GM12878 (cell line): Measurements from ENCODE around the gene SINHCAF. TPM values are rescaled to one million over a fixed set of nuclear protein-coding genes. Genes with fewer than 3 reads are reported as not detected.
A peak's percentile ranks its signal among the peaks of the same experiment; 100 is the strongest.

Source experiments
- ATAC-seq: fragments of 200-7000 bp; cut with Tn5 transposase; 3 replicates; pipeline ENCODE4 v1.9.1; 2020; ENCODE audit warnings: mild to moderate bottlenecking, moderate library complexity
- BruUV-seq: library from RNA; stranded (reverse); fragments of 400-500 nt; replicated peaks from 2 replicates; lab custom pipeline; 2021; lab: Mats Ljungman, UMichigan
- CTCF ChIA-PET: fragments of 300-600 bp; sonication (Branson Sonifier 250); formaldehyde crosslinking; extraction: SDS; loops from one replicate; lab custom pipeline; 2021; ENCODE audit warnings: inconsistent platforms; lab: Yijun Ruan, JAX
- POLR2A ChIA-PET: fragments of 350-600 bp; formaldehyde crosslinking; extraction: SDS; loops from one replicate; lab custom pipeline; 2021; ENCODE audit warnings: inconsistent platforms; lab: Charles Lee
- RAD21 ChIA-PET: fragments of 300-600 bp; sonication (Branson Sonifier 250); formaldehyde crosslinking; loops from one replicate; lab custom pipeline; 2023; ENCODE audit warnings: antibody characterized with exemption; ENCODE audit not compliant: unreplicated experiment; lab: Charles Lee
- SMC1A ChIA-PET: fragments of 300-600 bp; sonication (Branson Sonifier 250); formaldehyde crosslinking; loops from one replicate; lab custom pipeline; 2023; ENCODE audit not compliant: unreplicated experiment, uncharacterized antibody; lab: Charles Lee
- DNase-seq: peaks from one replicate; pipeline ENCODE4 v3.0.0-alpha.2; 2011; ENCODE audit warnings: low read depth, low spot score
- FAIRE-seq: peaks from 3 replicates; lab custom pipeline; 2011; peaks lifted over from hg19 to GRCh38; lab: Jason Lieb, UNC
- H2AFZ ChIP-seq: 2 replicates; pipeline ENCODE4 v1.6.0; 2011; ENCODE audit warnings: low read depth, low read length, control low read depth; ENCODE audit not compliant: control insufficient read depth
- H3K27ac ChIP-seq: 2 replicates; pipeline ENCODE4 v1.5.1; 2011; ENCODE audit warnings: control low read depth; ENCODE audit not compliant: control insufficient read depth, insufficient read depth
- H3K27me3 ChIP-seq, 2 experiments: replicated peaks in 1 of 2; 2 replicates each; pipeline versions ENCODE4 v1.6.0 to v1.6.1; 2011; ENCODE audit warnings: low read length in 1 of 2; ENCODE audit not compliant: control insufficient read depth in 2 of 2, insufficient read depth in 2 of 2
- H3K36me3 ChIP-seq, 2 experiments: 2 replicates each; pipeline ENCODE4 v1.5.1; 2011; ENCODE audit warnings: low read length in 1 of 2; ENCODE audit not compliant: control insufficient read depth in 2 of 2, insufficient read depth in 2 of 2
- H3K4me1 ChIP-seq: 2 replicates; pipeline ENCODE4 v1.6.1; 2011; ENCODE audit warnings: mild to moderate bottlenecking, low read length, moderate library complexity, mixed read lengths; ENCODE audit not compliant: control insufficient read depth, insufficient read depth
- H3K4me2 ChIP-seq: 2 replicates; pipeline ENCODE4 v1.6.0; 2011; ENCODE audit warnings: control low read depth; ENCODE audit not compliant: control insufficient read depth, insufficient read depth
- H3K4me3 ChIP-seq: fragments of 200-600 bp; sonication (generic); 2 replicates; pipeline ENCODE4 v1.5.1; 2016
- H3K79me2 ChIP-seq: 2 replicates; pipeline ENCODE4 v1.6.0; 2011; ENCODE audit warnings: low read length; ENCODE audit not compliant: control insufficient read depth, insufficient read depth
- H3K9ac ChIP-seq: 2 replicates; pipeline ENCODE4 v1.8.0; 2011; ENCODE audit warnings: low read length, control low read depth, mixed read lengths; ENCODE audit not compliant: control insufficient read depth, insufficient read depth
- H3K9me3 ChIP-seq: replicated peaks from 3 replicates; pipeline ENCODE4 v1.5.1; 2011; ENCODE audit warnings: mild to moderate bottlenecking, low read length; ENCODE audit not compliant: control insufficient read depth, insufficient read depth
- H4K20me1 ChIP-seq: 2 replicates; pipeline ENCODE4 v1.6.0; 2011; ENCODE audit not compliant: control insufficient read depth, insufficient read depth
- CTCF ChIP-seq, 3 experiments: IDR thresholded peaks in 2 of 3; conservative IDR thresholded peaks in 1 of 3; 2 replicates each; pipeline ENCODE4 v1.5.1; 2011; ENCODE audit warnings: low read depth in 3 of 3, low read length in 3 of 3, mild to moderate bottlenecking in 3 of 3, control low read depth in 2 of 3, moderate library complexity in 2 of 3, inconsistent platforms in 1 of 3, mixed read lengths in 1 of 3; ENCODE audit not compliant: control insufficient read depth in 2 of 3, insufficient read depth in 1 of 3; ENCODE audit errors: extremely low read depth in 1 of 3
- HCFC1 ChIP-seq: fragments of 150-350 bp; IDR thresholded peaks from 2 replicates; pipeline ENCODE4 v1.6.1; 2014; ENCODE audit warnings: low read length
- IRF3 ChIP-seq: fragments of 450-650 bp; IDR thresholded peaks from 2 replicates; pipeline ENCODE4 v1.6.1; 2014; ENCODE audit warnings: mild to moderate bottlenecking
- NFYA ChIP-seq: IDR thresholded peaks from 2 replicates; pipeline ENCODE4 v1.6.1; 2011; ENCODE audit warnings: low read depth, mild to moderate bottlenecking, low read length, improper control_type of control experiment, borderline replicate concordance
- RB1 ChIP-seq: fragments of 450-650 bp; formaldehyde crosslinking; IDR thresholded peaks from 2 replicates; pipeline ENCODE4 v1.6.1; 2017; ENCODE audit warnings: mild to moderate bottlenecking, borderline replicate concordance
- SREBF2 ChIP-seq: IDR thresholded peaks from 2 replicates; pipeline ENCODE4 v1.6.1; 2012; ENCODE audit warnings: mild to moderate bottlenecking, low read length
- ZNF274 ChIP-seq: IDR thresholded peaks from one replicate; pipeline ENCODE4 v1.8.0; 2011; ENCODE audit not compliant: insufficient read length, insufficient read depth
- WGBS: methylation state at CpG from one replicate; pipeline ENCODE4 v1.1.6; 2016; ENCODE audit warnings: low lambda C conversion rate; ENCODE audit not compliant: insufficient replicate concordance, insufficient coverage; ENCODE audit errors: missing lambda C conversion rate; 5-methylcytosine and 5-hydroxymethylcytosine counted together
- in situ Hi-C: fragments of 300-500 bp; cut with MboI; formaldehyde crosslinking; loops from 9 replicates; pipeline ENCODE4 v1.14.3; 2018; ENCODE audit warnings: mixed read lengths
- intact Hi-C: fragments of 100-400 bp; cut with micrococcal nuclease; formaldehyde crosslinking; loops from one replicate; pipeline ENCODE4 v1.14.2; 2022; ENCODE audit not compliant: unreplicated experiment
- polyA plus RNA-seq, 11 experiments: library from polyadenylated mRNA; depleted of rRNA in 4 of 11; unstranded in 6 of 11; stranded (reverse) in 5 of 11; fragments of >200 nt; fragmentation: Nextera tagmentation in 4 of 11; fragmentation: Illumina TruSeq in 1 of 11; extraction: Ambion mirVana in 4 of 11; extraction: Trizol in 1 of 11; gene quantifications; 1 replicate in 1 of 11; 2 replicates in 10 of 11; pipeline versions ENCODE4 v1.2.1 to v1.2.3, GENCODE V29; 2011 to 2016; ENCODE audit warnings: inconsistent platforms in 2 of 11, missing spikeins in 2 of 11, low read depth in 1 of 11
- total RNA-seq, 4 experiments: library from RNA; depleted of rRNA in 3 of 4; stranded (reverse); fragments of >200 nt in 3 of 4; fragmentation: Illumina TruSeq in 1 of 4; extraction: Trizol in 1 of 4; gene quantifications; 2 replicates each; pipeline versions ENCODE4 v1.2.1 to v1.2.3, GENCODE V29; 2013 to 2021

The SINHCAF gene
- total and polyA plus RNA-seq, 10 of the 15 experiments (the other 5 are each of a cell fraction or from before 2014, with no cell fraction given) = 60.4 to 156 (median 90.3) TPM

- Histone ChIP-seq H2AFZ (no peak overlapping the region), H3K9ac (no peak overlapping the region), H3K27ac (no peak overlapping the region), H3K4me2 (no peak overlapping the region), H3K36me3 (no peaks in the 10 kb centered on the region; a peak in 1 of 4 replicates), H3K4me3 (no peak overlapping the region), H3K4me1 (no peaks in the 10 kb centered on the region), H3K27me3 (no peaks in the 10 kb centered on the region), H3K9me3 (no peaks in the 10 kb centered on the region), H3K79me2 (no peaks in the 10 kb centered on the region), H4K20me1 (no peaks in the 10 kb centered on the region)
- TF ChIP-seq RB1 (no peak), SREBF2 (no peak)
- CTCF ChIA-PET = interaction anchor here (0.7 to 6.0 kb wide), 30 partner anchors 8 to 1093 kb away, joined by 3 to 140 read pairs (median 8); partner anchors contain the start of gene SINHCAF
- RAD21 ChIA-PET = interaction anchor here (0.9 to 2.5 kb wide), 15 partner anchors 11 to 426 kb away, joined by 3 to 22 read pairs (median 6); no protein-coding TSS in a partner anchor
- no TSS peak for BruUV-seq
- no peak for DNase-seq
- no peak for FAIRE-seq
- POLR2A ChIA-PET = no interaction called here
- peak; percentile 29 for ATAC-seq
- SMC1A ChIA-PET = interaction anchor here (0.6 to 2.7 kb wide), 18 partner anchors 11 to 426 kb away, joined by 3 to 22 read pairs (median 7); partner anchors contain the start of gene SINHCAF
- in situ Hi-C loops (no loop called here), intact Hi-C loops (loop anchor here (2.0 kb wide), 1 partner anchor 422 kb away; no protein-coding TSS in a partner anchor)
- 95% methylated on average over 4 of the region's 4 CpGs for WGBS
Measured at GRCh38 chr12:31272607-31273225, 53.2 kb downstream of the SINHCAF start.

- FAIRE-seq (no peak), ATAC-seq (no peak), DNase-seq (no peak)
- POLR2A ChIA-PET = no interaction called here
- WGBS = 100% methylated on average over 2 of the region's 2 CpGs
- in situ Hi-C loops = no loop called here
- no peaks in the 10 kb centered on the region for H3K36me3 ChIP-seq
- no peak overlapping the region for H3K9ac ChIP-seq
- CTCF ChIA-PET = interaction anchor here (6.0 kb wide), 1 partner anchor 12 kb away, joined by 140 read pairs; no protein-coding TSS in a partner anchor
- H2AFZ ChIP-seq = no peak overlapping the region
- H4K20me1 ChIP-seq = no peaks in the 10 kb centered on the region
- BruUV-seq = no TSS peak
- H3K9me3 ChIP-seq = no peaks in the 10 kb centered on the region
- intact Hi-C loops = no loop called here
- no peak overlapping the region for H3K27ac ChIP-seq
- H3K4me2 ChIP-seq = no peak overlapping the region
- no peaks in the 10 kb centered on the region for H3K79me2 ChIP-seq
- no peak overlapping the region for H3K4me3 ChIP-seq
- RAD21 ChIA-PET = interaction anchor here (1.0 kb wide), 1 partner anchor 30 kb away, joined by 3 read pairs; no protein-coding TSS in a partner anchor
- SMC1A ChIA-PET = interaction anchor here (1.1 kb wide), 1 partner anchor 12 kb away, joined by 3 read pairs; no protein-coding TSS in a partner anchor
- no peaks in the 10 kb centered on the region for H3K27me3 ChIP-seq
- no peaks in the 10 kb centered on the region for H3K4me1 ChIP-seq
- TF ChIP-seq CTCF (IDR thresholded peaks at IDR 0.05 in 2 of 3, conservative IDR thresholded peaks at IDR 0.05 in 1 of 3; ENCODE audit: control insufficient read depth in 2 of 3, extremely low read depth in 1 of 3, insufficient read depth in 1 of 3, low read depth in 3 of 3, low read length in 3 of 3) (no peak), NFYA (no peak), ZNF274 (no peak), HCFC1 (no peak), IRF3 (no peak)
Measured at GRCh38 chr12:31267966-31268365, 58.0 kb downstream of the SINHCAF start.
